GM12873 (cell line): ENCODE results near the gene TMX1.

Experiments used
- TF ChIP-seq, protein P1 (sequence below): IDR thresholded peaks from 2 replicates; pipeline ENCODE4 v1.5.1; 2012; ENCODE audit warnings: low read depth, mild to moderate bottlenecking, moderate library complexity, low read length, control low read depth; ENCODE audit not compliant: insufficient read depth; ENCODE audit errors: missing control alignments

Gene TMX1

DNA sequence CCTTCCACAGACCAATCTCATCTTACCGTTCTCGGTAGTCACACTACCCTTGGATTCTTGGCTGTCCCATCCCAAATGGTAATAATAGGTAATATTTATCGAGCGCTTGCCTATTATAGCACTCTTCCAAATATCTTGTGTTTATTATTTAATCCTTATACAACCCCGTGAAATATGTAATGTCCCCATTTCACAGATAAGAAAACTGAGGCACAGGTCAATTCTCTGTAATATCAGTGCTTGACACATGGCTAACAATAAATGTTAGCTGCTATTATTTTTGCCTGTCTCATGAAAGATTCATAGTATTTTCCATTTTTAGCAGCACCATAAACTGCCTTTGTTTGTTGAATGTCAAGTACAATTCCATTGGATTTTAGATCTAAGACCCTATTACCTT, 4.5 kb downstream of the TMX1 start:
- TF ChIP-seq, protein P1, sequence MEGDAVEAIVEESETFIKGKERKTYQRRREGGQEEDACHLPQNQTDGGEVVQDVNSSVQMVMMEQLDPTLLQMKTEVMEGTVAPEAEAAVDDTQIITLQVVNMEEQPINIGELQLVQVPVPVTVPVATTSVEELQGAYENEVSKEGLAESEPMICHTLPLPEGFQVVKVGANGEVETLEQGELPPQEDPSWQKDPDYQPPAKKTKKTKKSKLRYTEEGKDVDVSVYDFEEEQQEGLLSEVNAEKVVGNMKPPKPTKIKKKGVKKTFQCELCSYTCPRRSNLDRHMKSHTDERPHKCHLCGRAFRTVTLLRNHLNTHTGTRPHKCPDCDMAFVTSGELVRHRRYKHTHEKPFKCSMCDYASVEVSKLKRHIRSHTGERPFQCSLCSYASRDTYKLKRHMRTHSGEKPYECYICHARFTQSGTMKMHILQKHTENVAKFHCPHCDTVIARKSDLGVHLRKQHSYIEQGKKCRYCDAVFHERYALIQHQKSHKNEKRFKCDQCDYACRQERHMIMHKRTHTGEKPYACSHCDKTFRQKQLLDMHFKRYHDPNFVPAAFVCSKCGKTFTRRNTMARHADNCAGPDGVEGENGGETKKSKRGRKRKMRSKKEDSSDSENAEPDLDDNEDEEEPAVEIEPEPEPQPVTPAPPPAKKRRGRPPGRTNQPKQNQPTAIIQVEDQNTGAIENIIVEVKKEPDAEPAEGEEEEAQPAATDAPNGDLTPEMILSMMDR: no peak

DNA sequence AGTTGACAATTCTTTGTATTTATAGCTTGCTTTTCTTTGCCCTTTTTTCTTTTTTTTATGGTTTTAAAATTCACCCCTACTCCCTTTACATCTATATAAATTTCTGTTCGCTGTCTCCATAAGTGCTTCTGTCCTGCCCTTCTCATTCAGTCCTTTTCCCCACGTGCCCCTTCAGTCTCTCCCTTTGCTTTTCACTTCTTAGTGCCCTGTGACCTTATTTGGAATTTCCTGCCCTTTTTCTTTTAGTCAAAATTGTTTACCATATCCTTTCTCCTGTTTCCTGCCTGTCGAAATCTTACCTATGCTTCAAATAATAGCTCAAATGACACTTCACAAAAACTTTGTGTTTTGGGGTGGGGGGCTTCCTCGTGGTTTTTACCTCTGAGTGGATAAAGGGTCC, 6.0 kb downstream of the TMX1 start:
- TF ChIP-seq, protein P1: no peak

DNA sequence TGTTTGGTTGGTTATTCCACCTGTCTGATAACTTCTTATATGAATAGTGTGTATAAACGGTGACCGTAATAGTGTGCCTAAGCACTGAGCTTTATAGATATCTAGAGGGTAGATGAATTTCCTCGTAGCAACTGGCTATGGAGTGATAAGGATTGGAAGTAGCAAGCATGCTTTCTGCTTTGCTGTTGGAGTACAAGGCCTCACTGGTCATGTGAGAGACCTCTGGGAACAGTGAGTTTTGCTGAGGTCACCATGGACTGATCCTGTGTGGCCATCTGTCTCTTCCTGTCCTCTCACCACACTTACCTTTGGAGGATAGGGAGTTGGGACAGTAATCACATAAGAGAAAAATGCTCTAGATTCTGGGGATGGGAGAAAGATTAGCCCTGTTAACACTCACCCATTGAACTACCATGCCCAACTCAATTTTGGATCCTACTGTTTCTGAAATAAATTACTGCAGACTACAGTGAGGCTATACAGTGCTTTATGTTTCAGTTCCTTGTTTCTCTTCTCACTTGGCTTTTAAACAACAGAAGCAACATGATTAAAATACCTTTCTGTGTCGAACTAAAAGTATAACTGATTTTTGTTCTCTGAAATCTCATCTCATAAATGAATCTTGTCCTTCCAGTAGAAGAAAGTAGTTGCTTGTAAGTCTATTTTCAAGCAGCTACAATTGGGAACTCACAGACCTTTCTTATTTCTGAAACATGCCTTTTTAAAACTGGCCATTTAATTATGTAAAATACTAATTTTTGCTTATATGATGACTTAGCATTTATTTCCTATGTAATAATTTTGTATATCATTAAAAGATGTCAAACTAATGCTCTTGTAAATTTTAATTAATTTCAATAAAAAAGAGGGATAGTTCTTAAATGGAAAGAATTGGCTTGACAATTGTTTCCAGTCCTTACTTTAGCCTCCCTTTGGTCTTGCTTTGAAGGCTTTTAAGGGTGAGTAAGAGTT, 8.3 kb downstream of the TMX1 start:
- TF ChIP-seq, protein P1: no peak

DNA sequence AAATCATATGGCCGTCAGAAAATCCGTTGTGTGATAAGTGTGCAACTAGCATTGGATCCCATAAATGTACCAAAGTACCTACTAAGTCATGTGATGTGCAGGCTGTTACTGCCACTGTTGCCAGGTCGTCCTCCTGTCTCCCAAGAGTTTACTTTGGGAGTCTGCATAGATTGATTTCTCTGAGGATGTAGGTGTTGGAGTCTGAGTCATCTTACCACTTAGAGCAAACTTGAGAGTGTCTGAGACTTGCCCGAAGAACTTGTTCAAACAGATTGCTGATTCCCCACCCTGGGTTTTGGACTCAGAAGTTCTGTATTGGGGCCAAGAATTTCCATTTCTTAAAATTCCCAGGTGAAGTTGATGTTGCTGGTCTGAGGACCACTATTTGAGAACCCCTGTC, 11.4 kb downstream of the TMX1 start:
- TF ChIP-seq, protein P1: no peak

DNA sequence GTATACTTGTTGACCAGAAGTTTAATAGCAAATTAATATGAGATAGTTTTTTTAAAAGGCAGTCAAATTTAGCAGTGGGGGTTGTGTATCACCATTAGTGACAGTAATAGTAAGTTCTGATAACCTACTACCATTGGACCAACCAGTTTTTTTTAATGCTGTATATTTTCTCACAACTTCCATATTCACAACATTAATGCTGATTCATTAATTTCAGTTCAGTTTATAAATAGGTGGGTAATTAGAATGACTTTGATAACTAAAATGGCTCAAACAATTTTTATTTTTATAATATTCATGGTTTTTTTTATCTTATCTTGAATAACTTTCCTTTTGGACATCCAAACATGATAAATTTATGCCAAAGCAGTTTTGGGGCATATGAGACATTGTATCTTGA, 13.8 kb downstream of the TMX1 start:
- TF ChIP-seq, protein P1: no peak

DNA sequence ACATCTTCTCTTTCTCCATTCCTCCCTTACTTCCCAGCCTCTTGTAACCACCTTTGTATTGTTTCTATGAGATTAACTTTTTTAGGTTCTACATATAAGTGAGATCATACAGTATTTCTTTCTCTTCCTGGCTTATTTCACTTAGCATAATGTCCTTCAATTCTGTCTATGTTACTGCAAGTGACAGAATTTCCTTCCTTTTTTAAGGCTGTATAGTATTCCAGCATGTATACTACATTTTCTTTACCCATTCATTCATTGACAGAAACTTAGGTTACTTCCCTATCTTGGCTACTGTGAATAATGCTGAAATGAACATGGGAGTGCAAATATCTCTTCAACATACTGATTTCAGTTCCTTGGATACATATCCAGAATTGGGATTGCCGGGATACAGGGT, 18.2 kb downstream of the TMX1 start:
- TF ChIP-seq, protein P1: no peak

DNA sequence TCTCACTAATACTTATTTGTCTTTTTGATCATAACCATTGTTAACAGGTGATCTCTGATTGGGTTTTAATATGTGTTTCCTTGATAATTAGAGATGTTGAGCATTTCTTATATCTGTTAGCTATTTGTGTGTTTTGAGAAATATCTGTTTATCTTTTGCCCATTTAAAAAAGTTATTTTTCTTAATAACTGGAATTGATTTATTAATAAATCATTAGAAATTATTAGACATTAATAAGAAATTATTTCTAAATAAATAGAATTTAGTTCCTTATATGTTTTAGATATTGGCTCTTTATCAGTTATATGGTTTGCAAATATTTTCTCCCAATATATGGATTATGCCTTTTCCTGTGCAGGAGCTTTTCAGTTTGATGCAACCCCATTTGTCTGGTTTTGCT, 18.7 kb downstream of the TMX1 start:
- TF ChIP-seq, protein P1: no peak
